Stomach (tissue), 9 donors: ENCODE data around the gene MRPL23. TPM values are rescaled to one million over a fixed set of nuclear protein-coding genes. Genes with fewer than 3 reads are reported as not detected.

ENCODE experiments used
- DNase-seq, 2 donors: peaks; one replicate each; pipeline versions ENCODE4 v3.0.0 to v3.0.0-alpha.2; 2013 to 2019
- H3K27ac ChIP-seq, 5 donors: fragments of 200-600 bp in 4 of 5; sonication (generic) in 4 of 5; one replicate each; pipeline ENCODE4 v1.5.1; 2013 to 2019; ENCODE audit warnings: mild to moderate bottlenecking in 1 of 5, moderate library complexity in 1 of 5
- H3K27me3 ChIP-seq, 3 donors: fragments of 200-600 bp; sonication (generic); one replicate each; pipeline ENCODE4 v1.5.1; 2017 to 2019; ENCODE audit warnings: mixed run types in 1 of 3
- H3K36me3 ChIP-seq, 4 donors: fragments of 200-600 bp; sonication (generic); 1 replicate in 3 of 4; 2 replicates in 1 of 4; pipeline ENCODE4 v1.5.1; 2016 to 2019
- H3K4me1 ChIP-seq, 4 donors: fragments of 200-600 bp; sonication (generic); one replicate each; pipeline ENCODE4 v1.5.1; 2016 to 2019
- H3K4me3 ChIP-seq, 4 donors: fragments of 200-600 bp; sonication (generic) in 3 of 4; one replicate each; pipeline ENCODE4 v1.5.1; 2016 to 2019; ENCODE audit warnings: mild to moderate bottlenecking in 1 of 4
- H3K9me3 ChIP-seq, 4 donors: fragments of 200-600 bp; sonication (generic); one replicate each; pipeline ENCODE4 v1.5.1; 2016 to 2019
- EP300 ChIP-seq: sonication (generic); formaldehyde crosslinking; IDR thresholded peaks from one replicate; pipeline ENCODE4 v1.6.1; 2017; ENCODE audit warnings: antibody characterized with exemption
- POLR2A ChIP-seq, 4 donors: fragments of 450-650 bp; IDR thresholded peaks; one replicate each; pipeline ENCODE4 v1.6.1; 2016; ENCODE audit warnings: antibody characterized with exemption in 4 of 4, control low read depth in 2 of 4, mild to moderate bottlenecking in 1 of 4, moderate library complexity in 1 of 4
- POLR2AphosphoS5 ChIP-seq, 3 donors: sonication (generic); formaldehyde crosslinking; IDR thresholded peaks; one replicate each; pipeline ENCODE4 v1.6.1; 2016; ENCODE audit warnings: antibody characterized with exemption in 3 of 3
- WGBS, 5 donors: extraction: QIAGEN DNeasy Blood & Tissue Kit in 3 of 5; methylation state at CpG; one replicate each; pipeline versions ENCODE4 v1.1.5 to v1.1.7; 2013 to 2018; 5-methylcytosine and 5-hydroxymethylcytosine counted together
- intact Hi-C: fragments of 100-400 bp; cut with DNase I; formaldehyde crosslinking; loops from one replicate; pipeline ENCODE4 v1.15.1; 2023; ENCODE audit warnings: low total_unique reads
- polyA plus RNA-seq, 3 donors: library from polyadenylated mRNA; stranded (reverse); fragments of 200-250 nt; gene quantifications; one replicate each; pipeline ENCODE4 v1.2.3, GENCODE V29; 2013
- total RNA-seq, 5 donors: library from RNA; depleted of rRNA; stranded (reverse); fragments of >200 nt; gene quantifications; one replicate each; pipeline versions ENCODE4 v1.1.0 to v1.2.3, GENCODE V29; 2014 to 2016
- TF ChIP-seq, protein P1 (sequence below), 7 experiments: fragments of 450-650 bp in 4 of 7; fragments of 200-600 bp in 3 of 7; sonication (generic) in 3 of 7; IDR thresholded peaks; one replicate each; pipeline ENCODE4 v1.5.1; 2016 to 2019; ENCODE audit warnings: antibody characterized with exemption in 7 of 7, control low read depth in 2 of 7, mild to moderate bottlenecking in 1 of 7
- donor health status: healthy with polysubstance abuse.
- donor health status: Bipolar disorder and iron deficiency.
- donor health status: healthy.

MRPL23 gene
- total and polyA plus RNA-seq, 8 donors, result 14.0 to 317 (median 113) TPM

DNA sequence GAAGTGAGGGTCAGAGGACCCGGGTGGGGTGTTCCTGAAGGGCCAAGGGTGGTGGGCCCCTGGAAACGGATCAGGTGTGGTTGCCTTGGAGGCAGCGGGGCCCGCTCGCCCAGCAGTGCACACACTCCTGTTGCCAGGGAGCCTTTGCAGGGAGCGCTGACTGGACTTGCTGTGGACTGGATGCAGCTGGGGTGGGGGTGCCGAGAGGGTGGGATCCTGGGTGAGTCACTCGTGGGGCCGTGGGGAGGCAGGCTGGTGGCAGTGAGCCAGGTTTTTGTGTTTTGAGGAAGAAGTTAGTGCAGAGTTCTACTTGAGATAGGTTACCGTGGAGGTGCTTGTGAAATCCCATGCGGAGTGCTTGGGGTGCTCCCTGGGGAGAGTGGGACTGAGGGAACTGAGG is 1.3 kb downstream of the MRPL23 start:
- no peak for DNase-seq
- H3K4me3 ChIP-seq, result no peak overlapping the region
- no peaks in the 10 kb centered on the region for H3K9me3 ChIP-seq
- H3K36me3 ChIP-seq, result no peaks in the 10 kb centered on the region
- no peak for TF ChIP-seq EP300
- no peak for TF ChIP-seq POLR2A (IDR thresholded peaks at IDR 0.05)
- TF ChIP-seq POLR2AphosphoS5 (IDR thresholded peaks at IDR 0.05), result no peak
- no peaks in the 10 kb centered on the region for H3K27me3 ChIP-seq
- no peaks in the 10 kb centered on the region for H3K4me1 ChIP-seq
- no peak overlapping the region for H3K27ac ChIP-seq
- WGBS, 5 donors, result 0% methylated on average over 2 of the region's 11 CpGs; no CpG with 5 or more reads in 4 of the 5 donors
- intact Hi-C loops, result no loop called here

DNA sequence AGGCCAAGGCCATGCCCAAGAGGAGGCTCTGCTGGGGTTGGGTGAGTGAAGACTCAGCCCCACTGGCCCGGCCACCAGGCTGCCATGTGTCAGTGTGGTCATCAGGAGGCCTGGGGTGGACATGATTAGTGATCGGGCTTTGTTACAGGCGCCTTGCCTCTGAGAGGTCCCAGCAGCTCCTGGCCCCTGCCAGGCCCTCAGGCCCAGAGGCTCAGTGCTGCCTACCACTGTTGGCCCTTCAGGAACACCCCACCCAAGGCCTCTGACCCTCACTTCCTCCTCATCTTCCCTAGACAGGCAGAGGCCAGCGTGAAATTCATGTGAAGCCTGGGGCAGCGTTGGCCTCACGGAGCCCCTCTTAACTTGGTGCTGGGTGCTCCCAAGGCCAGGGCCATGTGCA is 2.2 kb downstream of the MRPL23 start:
- no peaks in the 10 kb centered on the region for H3K4me1 ChIP-seq
- DNase-seq, result no peak
- no peaks in the 10 kb centered on the region for H3K9me3 ChIP-seq
- H3K36me3 ChIP-seq, result no peaks in the 10 kb centered on the region
- no peak overlapping the region for H3K4me3 ChIP-seq
- no peaks in the 10 kb centered on the region for H3K27me3 ChIP-seq
- intact Hi-C loops, result no loop called here
- TF ChIP-seq, protein P1, sequence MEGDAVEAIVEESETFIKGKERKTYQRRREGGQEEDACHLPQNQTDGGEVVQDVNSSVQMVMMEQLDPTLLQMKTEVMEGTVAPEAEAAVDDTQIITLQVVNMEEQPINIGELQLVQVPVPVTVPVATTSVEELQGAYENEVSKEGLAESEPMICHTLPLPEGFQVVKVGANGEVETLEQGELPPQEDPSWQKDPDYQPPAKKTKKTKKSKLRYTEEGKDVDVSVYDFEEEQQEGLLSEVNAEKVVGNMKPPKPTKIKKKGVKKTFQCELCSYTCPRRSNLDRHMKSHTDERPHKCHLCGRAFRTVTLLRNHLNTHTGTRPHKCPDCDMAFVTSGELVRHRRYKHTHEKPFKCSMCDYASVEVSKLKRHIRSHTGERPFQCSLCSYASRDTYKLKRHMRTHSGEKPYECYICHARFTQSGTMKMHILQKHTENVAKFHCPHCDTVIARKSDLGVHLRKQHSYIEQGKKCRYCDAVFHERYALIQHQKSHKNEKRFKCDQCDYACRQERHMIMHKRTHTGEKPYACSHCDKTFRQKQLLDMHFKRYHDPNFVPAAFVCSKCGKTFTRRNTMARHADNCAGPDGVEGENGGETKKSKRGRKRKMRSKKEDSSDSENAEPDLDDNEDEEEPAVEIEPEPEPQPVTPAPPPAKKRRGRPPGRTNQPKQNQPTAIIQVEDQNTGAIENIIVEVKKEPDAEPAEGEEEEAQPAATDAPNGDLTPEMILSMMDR (IDR thresholded peaks at IDR 0.05), result no peak
- TF ChIP-seq POLR2AphosphoS5 (IDR thresholded peaks at IDR 0.05) (no peak), POLR2A (IDR thresholded peaks at IDR 0.05) (no peak), EP300 (no peak)
- H3K27ac ChIP-seq, result no peak overlapping the region
- WGBS, 5 donors, result no CpG with 5 or more reads among the region's 6 CpGs

DNA sequence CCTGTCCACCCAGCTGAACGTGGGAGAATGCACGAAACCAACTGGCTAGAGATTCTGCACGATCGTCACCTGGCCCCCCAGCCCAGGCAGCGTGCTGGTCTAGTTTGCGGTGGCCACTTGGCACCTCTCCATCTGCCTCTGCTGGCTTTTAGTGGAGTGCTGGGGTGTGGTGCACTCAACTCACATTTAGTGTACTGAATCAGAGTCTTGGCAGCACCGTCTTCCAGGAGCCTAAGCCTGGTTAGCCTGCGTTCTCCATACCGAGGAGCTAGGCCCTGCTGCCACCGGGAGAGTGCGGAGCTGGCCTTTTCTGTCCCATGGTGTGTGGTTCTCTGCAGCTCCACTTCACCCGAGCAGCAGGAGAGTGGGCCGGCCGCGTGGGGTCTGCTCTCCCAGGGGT is 2.8 kb downstream of the MRPL23 start:
- no peak for DNase-seq
- Histone ChIP-seq H3K27me3 (no peaks in the 10 kb centered on the region), H3K4me1 (no peaks in the 10 kb centered on the region), H3K9me3 (no peaks in the 10 kb centered on the region), H3K36me3 (no peaks in the 10 kb centered on the region), H3K4me3 (no peak overlapping the region), H3K27ac (no peak overlapping the region)
- TF ChIP-seq, protein P1 (IDR thresholded peaks at IDR 0.05), result no peak
- TF ChIP-seq EP300, result no peak
- TF ChIP-seq POLR2AphosphoS5 (IDR thresholded peaks at IDR 0.05), result no peak
- no peak for TF ChIP-seq POLR2A (IDR thresholded peaks at IDR 0.05)
- WGBS, 5 donors, result no CpG with 5 or more reads among the region's 15 CpGs
- intact Hi-C loops, result no loop called here

DNA sequence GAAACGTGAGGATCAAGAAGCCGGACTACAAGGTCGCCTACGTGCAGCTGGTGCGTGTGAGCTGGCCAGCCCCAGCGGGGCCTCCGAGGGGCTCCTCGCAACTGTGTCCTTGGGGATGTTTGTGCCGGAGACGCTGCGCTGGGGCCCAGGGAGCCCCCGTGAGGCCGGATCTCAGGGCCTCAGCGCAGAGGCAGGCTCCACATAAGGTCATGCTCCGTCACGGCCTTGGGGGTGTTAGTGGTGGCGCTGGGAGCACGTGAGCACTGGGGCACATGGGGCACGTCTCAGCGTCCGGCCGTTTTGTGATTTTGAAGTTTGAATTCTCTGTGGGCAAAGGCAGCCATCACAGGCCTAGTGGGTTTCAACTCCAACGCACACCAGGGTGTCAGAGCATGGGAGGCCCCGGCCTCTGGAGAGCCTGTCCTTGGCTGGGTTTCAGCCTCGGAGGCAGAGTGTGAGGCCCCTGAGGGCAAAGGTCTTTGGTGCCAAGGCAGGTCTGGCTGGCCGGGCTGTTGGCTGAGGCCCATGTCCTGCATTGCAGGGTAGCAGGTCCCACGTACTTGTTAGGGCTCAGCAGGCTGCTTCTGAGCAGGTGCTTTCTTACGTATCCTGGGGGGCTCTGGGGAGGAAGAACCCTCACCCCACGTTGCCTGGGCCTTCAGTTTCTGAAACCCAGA is 5.8 kb downstream of the MRPL23 start:
- no CpG with 5 or more reads among the region's 29 CpGs for WGBS, 5 donors
- intact Hi-C loops, result no loop called here
- DNase-seq, result no peak

More for the DNA sequence above, 5.8 kb downstream of the MRPL23 start:
- no peaks in the 10 kb centered on the region for H3K27me3 ChIP-seq
- TF ChIP-seq EP300 (no peak), POLR2AphosphoS5 (IDR thresholded peaks at IDR 0.05) (no peak), POLR2A (IDR thresholded peaks at IDR 0.05) (no peak)
- TF ChIP-seq, protein P1 (IDR thresholded peaks at IDR 0.05), result no peak
- H3K36me3 ChIP-seq, result no peaks in the 10 kb centered on the region
- H3K27ac ChIP-seq, result no peak overlapping the region
- no peaks in the 10 kb centered on the region for H3K9me3 ChIP-seq
- H3K4me1 ChIP-seq, result no peaks in the 10 kb centered on the region
- H3K4me3 ChIP-seq, result no peak overlapping the region
